Eye (tissue), 1 donor: ENCODE data around the gene KIF21B.
"Not testable (repeated sequence)": the region's sequence is repeated elsewhere in the genome, so short reads cannot be mapped to it uniquely, and the experiment has no call there.

Source experiments
- DNase-seq: peaks from one replicate; pipeline ENCODE4 v3.0.0-alpha.2; 2015

The KIF21B gene

GRCh38 chr1:200968469-200969410, 54.8 kb downstream of the KIF21B start:
- DNase-seq = no peak

- no peak for DNase-seq
Observed at GRCh38 chr1:200967693-200968468, 55.6 kb downstream of the KIF21B start.

GRCh38 chr1:200966934-200967333, 56.6 kb downstream of the KIF21B start:
- no peak for DNase-seq

GRCh38 chr1:200965111-200965805, 58.3 kb downstream of the KIF21B start:
- no peak for DNase-seq

- DNase-seq = not testable (repeated sequence)
Observed at GRCh38 chr1:200963888-200964287, 59.6 kb downstream of the KIF21B start.

GRCh38 chr1:200963076-200963475, 60.4 kb downstream of the KIF21B start:
- no peak for DNase-seq

GRCh38 chr1:200962631-200963030, 60.9 kb downstream of the KIF21B start:
- no peak for DNase-seq

GRCh38 chr1:200962151-200962550, 61.4 kb downstream of the KIF21B start:
- DNase-seq = not testable (repeated sequence)

GRCh38 chr1:200960948-200961340, 62.6 kb downstream of the KIF21B start:
- DNase-seq = no peak

GRCh38 chr1:200960236-200960947, 63.1 kb downstream of the KIF21B start:
- no peak for DNase-seq

GRCh38 chr1:200959411-200959921, 64.0 kb downstream of the KIF21B start:
- DNase-seq = peak; percentile 48

GRCh38 chr1:200958597-200958996, 64.9 kb downstream of the KIF21B start:
- DNase-seq = no peak

GRCh38 chr1:200954434-200954833, 69.1 kb downstream of the KIF21B start:
- no peak for DNase-seq

- DNase-seq = no peak
Observed at GRCh38 chr1:200951016-200951415, 72.5 kb downstream of the KIF21B start.

GRCh38 chr1:200949626-200950025, 73.9 kb downstream of the KIF21B start:
- no peak for DNase-seq

- DNase-seq = no peak
Observed at GRCh38 chr1:200947059-200947566, 76.4 kb downstream of the KIF21B start.

- DNase-seq = no peak
Observed at GRCh38 chr1:200945111-200945510, 78.4 kb downstream of the KIF21B start.

GRCh38 chr1:200938955-200939354, 84.6 kb downstream of the KIF21B start:
- no peak for DNase-seq

GRCh38 chr1:200935286-200935962, 88.1 kb downstream of the KIF21B start:
- DNase-seq = not testable (repeated sequence)

GRCh38 chr1:200934676-200935245, 88.8 kb downstream of the KIF21B start:
- no peak for DNase-seq

- no peak for DNase-seq
Observed at GRCh38 chr1:200931776-200932175, 91.7 kb downstream of the KIF21B start.
